HUES6 (cell line): ENCODE measurements around the gene CEMIP2.
A peak's percentile ranks its signal among the peaks of the same experiment; 100 is the strongest.

Experiments
- H3K27ac ChIP-seq: 2 replicates; pipeline ENCODE4 v1.7.0; 2013; ENCODE audit warnings: low read depth, mild to moderate bottlenecking, low read length, inconsistent platforms
- H3K27me3 ChIP-seq: 2 replicates; pipeline ENCODE4 v1.6.1; 2013; ENCODE audit warnings: low read length; ENCODE audit not compliant: control insufficient read depth, insufficient read depth
- H3K36me3 ChIP-seq: 2 replicates; pipeline ENCODE4 v1.6.1; 2013; ENCODE audit warnings: low read length; ENCODE audit not compliant: control insufficient read depth, insufficient read depth
- H3K4me1 ChIP-seq: 2 replicates; pipeline ENCODE4 v1.6.1; 2013; ENCODE audit warnings: low read length; ENCODE audit not compliant: control insufficient read depth, insufficient read depth
- H3K4me3 ChIP-seq: 2 replicates; pipeline ENCODE4 v1.5.1; 2013; ENCODE audit warnings: low read depth, low read length
- H3K9ac ChIP-seq: one replicate; pipeline ENCODE4 v1.6.1; 2013; ENCODE audit warnings: mild to moderate bottlenecking, low read length
- H3K9me3 ChIP-seq: 2 replicates; pipeline ENCODE4 v1.6.1; 2013; ENCODE audit warnings: low read depth, low read length; ENCODE audit not compliant: control insufficient read depth, insufficient read depth

The CEMIP2 gene

DNA sequence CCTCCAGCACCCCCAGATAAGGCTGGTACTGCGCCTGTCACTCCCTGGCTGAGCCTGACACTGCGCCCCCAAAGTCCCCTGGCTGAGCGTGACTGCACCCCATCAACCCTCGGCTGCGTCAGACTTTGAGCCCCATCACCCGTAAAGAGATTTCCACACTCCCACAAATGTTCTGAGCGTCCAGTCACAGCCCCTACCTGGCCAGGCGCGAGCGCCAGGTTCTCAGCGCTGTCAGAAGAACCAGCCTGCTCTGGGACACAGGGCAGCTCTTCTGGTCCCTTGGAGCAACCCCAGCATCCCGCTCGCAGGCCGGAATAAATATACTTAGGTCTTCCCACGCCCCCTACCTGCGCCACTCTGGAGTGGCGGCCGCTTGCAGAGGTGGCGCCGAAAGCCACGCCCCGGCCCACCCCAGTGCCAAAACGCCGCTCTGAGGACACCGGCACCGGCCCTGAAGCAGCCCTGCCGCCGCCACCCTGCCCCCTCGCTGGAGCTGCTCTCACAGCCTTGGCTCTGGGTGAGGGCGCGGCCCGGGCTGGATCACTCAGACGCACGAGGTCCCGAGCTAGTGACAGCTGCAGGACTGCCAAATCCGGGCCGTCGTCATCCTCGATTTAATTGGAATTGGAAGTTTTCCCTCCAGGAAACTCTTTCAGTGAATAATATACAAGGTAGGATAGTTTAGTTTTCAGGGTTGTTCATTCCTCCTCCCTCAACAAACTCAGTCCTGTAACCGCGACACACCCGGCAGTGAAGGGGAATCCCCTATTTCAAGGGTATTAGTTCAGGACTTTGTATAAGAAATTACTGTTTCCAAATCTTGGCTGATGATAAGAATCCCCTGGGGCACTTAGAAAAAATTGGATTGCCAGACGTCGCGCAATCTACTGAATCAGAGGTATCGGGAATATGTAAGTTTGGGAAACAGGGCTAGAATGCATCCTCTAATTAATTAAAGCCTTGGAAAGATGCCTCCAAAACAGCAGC is 1.2 kb upstream of the CEMIP2 start:
- Histone ChIP-seq H3K9ac (no peak overlapping the region), H3K4me3 (peak overlapping the region; percentile 77), H3K27ac (no peak overlapping the region)

DNA sequence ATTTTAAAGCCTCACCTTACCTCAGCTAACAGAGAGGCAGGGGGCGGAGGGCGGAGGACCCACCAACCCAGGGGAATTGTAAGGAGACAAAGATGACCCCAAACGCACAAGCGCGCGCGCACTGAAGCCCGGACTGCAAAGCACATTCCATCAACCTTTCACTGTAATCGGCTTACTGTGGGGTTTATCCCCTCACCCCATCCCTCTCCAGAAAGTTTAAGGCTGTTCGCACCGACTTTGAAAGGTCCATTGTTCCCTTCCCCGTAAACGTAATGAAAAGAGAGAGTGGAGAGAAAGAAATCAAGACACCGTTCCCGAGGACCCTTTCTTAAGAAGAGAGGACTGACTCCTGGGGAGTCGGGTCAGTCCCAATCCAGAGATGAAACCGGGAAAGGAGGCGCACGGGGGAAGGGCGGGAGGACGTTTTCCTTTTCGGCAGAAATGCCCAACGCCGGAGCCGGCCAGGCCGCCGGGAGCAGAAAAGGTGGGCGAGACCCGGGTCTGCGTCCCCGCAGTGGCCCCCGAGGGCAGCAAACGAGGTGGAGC is 464 bp downstream of the CEMIP2 start:
- no peaks in the 10 kb centered on the region for H3K9me3 ChIP-seq
- peaks cover 42% of the 10 kb centered on the region for H3K4me1 ChIP-seq
- peak overlapping the region; percentile 82 for H3K4me3 ChIP-seq
- no peaks in the 10 kb centered on the region for H3K27me3 ChIP-seq
- no peak overlapping the region; the same call in 1 of the 2 replicates for H3K27ac ChIP-seq
- H3K9ac ChIP-seq = peak overlapping the region; percentile 93
- no peaks in the 10 kb centered on the region for H3K36me3 ChIP-seq

More for the DNA sequence above, 1.2 kb upstream of the CEMIP2 start:
- no peaks in the 10 kb centered on the region for H3K27me3 ChIP-seq
- H3K9me3 ChIP-seq = no peaks in the 10 kb centered on the region
- H3K4me1 ChIP-seq = peaks cover 26% of the 10 kb centered on the region
- H3K36me3 ChIP-seq = no peaks in the 10 kb centered on the region

DNA sequence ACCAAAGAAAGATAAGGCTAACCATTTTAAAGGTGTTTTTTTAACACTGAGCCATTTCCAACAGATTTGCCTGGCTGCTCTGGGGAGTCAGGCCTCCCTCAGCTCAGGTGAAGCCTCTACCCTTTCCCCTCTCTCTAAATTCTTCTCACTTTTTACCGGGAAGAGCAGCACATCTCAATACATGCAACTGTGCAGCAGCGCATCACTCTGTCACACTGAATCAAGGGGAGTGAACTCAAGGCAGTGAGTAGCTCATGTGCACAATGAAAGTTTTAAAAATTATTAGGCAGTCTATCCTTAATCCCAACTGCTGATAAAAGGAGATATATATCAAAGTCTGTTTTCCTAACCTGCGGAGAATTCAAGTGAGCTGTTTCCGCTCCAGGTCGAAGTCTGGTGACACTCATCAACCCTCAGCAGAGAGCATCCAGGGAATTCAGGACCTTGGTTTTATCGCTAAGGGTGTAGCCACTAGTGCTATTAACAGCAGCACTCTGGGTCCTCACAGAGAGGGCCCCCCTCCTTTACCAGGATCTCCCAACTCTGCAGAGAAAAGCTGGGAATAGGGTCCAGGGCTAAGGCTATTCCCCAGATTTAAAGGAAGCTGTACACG is 1.0 kb downstream of the CEMIP2 start:
- H3K27me3 ChIP-seq = no peaks in the 10 kb centered on the region
- no peaks in the 10 kb centered on the region for H3K9me3 ChIP-seq
- H3K9ac ChIP-seq = peak overlapping the region; percentile 93
- H3K36me3 ChIP-seq = no peaks in the 10 kb centered on the region
- H3K4me3 ChIP-seq = peak overlapping the region; percentile 82
- no peak overlapping the region; the same call in 1 of the 2 replicates for H3K27ac ChIP-seq
- H3K4me1 ChIP-seq = peaks cover 47% of the 10 kb centered on the region

DNA sequence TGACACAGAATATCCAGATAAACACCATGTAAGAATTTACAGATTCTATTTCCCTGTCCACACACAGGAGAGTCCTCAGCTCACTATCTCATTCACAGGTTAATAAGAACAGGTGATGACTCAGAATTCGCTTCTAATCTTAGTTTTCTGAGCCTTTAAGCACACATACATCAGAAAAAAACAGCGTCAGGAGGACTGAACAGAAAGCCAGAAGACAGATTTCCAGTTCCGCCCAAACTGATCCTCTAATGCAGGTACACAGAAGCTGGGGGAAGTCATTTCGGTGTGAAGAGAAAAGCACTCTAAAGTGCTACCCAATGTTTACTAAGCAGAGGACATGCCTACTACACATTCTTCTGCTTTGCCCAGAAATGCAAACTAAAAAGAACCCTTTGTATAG is 1.6 kb downstream of the CEMIP2 start:
- H3K9ac ChIP-seq = peak overlapping the region; percentile 93
- H3K27me3 ChIP-seq = no peaks in the 10 kb centered on the region
- peaks cover 53% of the 10 kb centered on the region for H3K4me1 ChIP-seq

DNA sequence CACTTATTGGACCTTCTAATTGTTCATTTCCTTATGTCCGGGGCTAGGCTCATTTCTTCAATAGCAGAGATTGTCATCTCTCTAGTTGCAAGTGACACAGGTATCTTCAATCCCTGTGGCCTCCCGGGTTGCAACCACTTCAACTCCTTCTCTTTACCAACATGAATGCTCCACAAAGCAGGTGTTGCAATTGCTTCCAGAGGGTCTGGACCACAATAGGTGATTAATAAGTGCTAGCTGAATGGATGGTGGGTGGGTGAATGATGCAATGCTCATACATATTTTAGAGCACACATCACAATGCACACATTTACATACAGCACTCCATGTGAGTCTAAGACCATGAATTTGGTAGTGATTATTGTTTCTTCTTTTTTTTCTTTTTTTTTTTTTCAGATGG is 2.6 kb downstream of the CEMIP2 start:
- Histone ChIP-seq H3K36me3 (no peaks in the 10 kb centered on the region), H3K4me1 (peaks cover 63% of the 10 kb centered on the region), H3K27ac (no peak overlapping the region), H3K9ac (no peak overlapping the region), H3K27me3 (no peaks in the 10 kb centered on the region), H3K4me3 (peak overlapping the region; percentile 29), H3K9me3 (no peaks in the 10 kb centered on the region)

More for the DNA sequence above, 1.6 kb downstream of the CEMIP2 start:
- peak overlapping the region; percentile 82 for H3K4me3 ChIP-seq
- H3K27ac ChIP-seq = no peak overlapping the region
- H3K9me3 ChIP-seq = no peaks in the 10 kb centered on the region
- no peaks in the 10 kb centered on the region for H3K36me3 ChIP-seq

GRCh38 chr9:71764891-71765290 is 3.4 kb downstream of the CEMIP2 start:
- H3K9ac ChIP-seq = no peak overlapping the region
- H3K4me3 ChIP-seq = peak overlapping the region; percentile 8
- H3K27me3 ChIP-seq = no peaks in the 10 kb centered on the region
- no peaks in the 10 kb centered on the region for H3K36me3 ChIP-seq
- no peak overlapping the region for H3K27ac ChIP-seq
- no peaks in the 10 kb centered on the region for H3K9me3 ChIP-seq
- H3K4me1 ChIP-seq = peaks cover 71% of the 10 kb centered on the region

DNA sequence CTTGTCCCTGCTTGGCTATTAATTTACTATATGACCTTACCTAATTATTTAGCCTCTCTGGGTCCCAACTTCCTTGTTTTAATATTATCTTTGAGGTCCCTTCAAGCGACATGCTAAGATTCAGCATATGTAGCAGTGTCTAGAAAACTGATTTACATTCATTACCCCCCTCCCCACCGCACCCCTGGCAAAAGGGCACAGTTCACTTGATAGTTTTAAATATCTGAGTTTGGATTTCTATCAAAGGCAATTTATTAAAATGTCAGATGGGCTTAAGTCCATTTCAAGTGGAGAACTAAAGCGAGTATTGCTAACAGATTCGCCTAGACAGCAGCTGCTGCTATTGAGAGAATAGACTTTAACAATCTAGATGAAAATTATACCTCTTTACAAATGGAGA is 3.9 kb downstream of the CEMIP2 start:
- Histone ChIP-seq H3K27me3 (no peaks in the 10 kb centered on the region), H3K9me3 (no peaks in the 10 kb centered on the region), H3K4me3 (peak overlapping the region; percentile 8), H3K4me1 (peaks cover 72% of the 10 kb centered on the region), H3K36me3 (no peaks in the 10 kb centered on the region), H3K9ac (no peak overlapping the region), H3K27ac (no peak overlapping the region)

DNA sequence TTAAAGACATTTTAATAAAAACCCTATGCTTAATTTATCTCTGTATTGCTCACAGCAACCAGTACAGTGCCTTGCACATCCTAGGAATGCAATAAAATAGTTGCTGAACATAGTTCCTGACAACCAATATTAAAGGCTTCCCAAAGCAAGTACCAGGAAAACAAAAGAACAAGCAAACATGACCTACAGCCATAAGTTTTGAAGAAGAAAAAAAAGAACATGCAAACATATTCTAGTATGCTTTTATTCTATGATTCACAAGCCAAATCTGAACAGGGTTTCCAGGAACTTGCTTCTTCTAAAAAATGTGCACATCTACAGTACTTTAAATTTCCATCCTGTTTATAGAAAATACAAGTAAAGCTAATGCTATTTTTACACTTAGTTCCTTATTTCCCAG is 4.5 kb downstream of the CEMIP2 start:
- Histone ChIP-seq H3K36me3 (no peaks in the 10 kb centered on the region), H3K4me1 (peaks cover 78% of the 10 kb centered on the region), H3K9me3 (no peaks in the 10 kb centered on the region), H3K9ac (no peak overlapping the region), H3K27me3 (no peaks in the 10 kb centered on the region), H3K27ac (no peak overlapping the region), H3K4me3 (no peak overlapping the region)

DNA sequence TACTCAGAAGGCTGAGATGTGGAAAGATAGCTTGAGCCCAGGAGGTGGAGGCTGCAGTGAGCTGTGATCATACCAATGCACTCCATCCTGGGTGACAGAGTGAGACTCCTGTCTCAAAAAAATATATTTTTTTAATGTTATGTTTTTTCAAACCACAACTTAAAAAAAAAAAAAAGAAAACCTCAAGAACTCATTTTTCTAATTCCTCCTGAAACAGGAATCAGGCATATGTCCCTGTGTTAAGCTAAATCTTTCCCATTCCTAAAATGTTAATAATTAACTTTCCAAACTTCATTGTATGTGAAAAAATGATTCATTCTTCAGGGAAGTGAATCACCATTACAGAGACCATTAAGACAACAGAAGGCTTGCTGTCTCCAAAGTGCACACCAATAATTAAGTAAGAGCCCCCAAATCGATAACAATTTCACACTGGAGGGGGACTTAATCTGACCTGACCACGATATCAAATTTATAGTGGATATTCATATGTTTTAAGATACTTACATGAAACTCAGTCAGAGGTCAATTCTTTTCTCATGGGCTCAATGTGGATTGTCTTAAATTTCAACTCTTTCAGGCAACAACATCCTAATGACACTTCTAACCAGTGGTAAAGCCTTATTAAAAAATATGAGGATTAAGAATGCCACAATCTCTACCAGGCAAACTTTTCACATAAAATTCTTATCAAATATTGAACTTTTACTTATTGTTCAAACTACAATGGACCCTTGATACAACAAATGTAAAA is 5.2 kb downstream of the CEMIP2 start:
- H3K4me1 ChIP-seq = peaks cover 83% of the 10 kb centered on the region
- H3K9ac ChIP-seq = no peak overlapping the region
- no peaks in the 10 kb centered on the region for H3K27me3 ChIP-seq
- no peaks in the 10 kb centered on the region for H3K36me3 ChIP-seq
- no peak overlapping the region for H3K4me3 ChIP-seq
- H3K27ac ChIP-seq = no peak overlapping the region
- H3K9me3 ChIP-seq = no peaks in the 10 kb centered on the region

DNA sequence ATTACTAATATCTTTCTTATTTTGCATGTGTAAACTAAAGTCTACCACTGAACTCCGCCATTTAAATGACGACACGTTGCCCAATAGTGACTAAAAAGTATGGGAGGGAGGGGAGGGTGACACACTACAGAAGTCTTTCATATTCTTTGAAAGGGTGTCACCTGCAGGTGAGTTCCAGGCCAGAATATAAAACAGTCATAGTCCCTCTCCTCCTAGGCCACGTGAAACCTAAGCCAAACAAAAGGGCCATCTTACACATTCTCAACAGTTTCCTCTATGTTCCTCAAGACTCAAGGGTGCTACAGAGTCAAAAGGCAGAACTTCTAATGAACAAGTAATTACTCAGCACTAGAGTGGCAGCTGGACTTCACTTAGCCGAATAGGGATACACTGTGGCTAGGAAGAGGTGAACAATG is 6.4 kb downstream of the CEMIP2 start:
- H3K27ac ChIP-seq = no peak overlapping the region
- H3K27me3 ChIP-seq = no peaks in the 10 kb centered on the region
- H3K4me1 ChIP-seq = peaks cover 90% of the 10 kb centered on the region
- H3K9me3 ChIP-seq = no peaks in the 10 kb centered on the region
- H3K4me3 ChIP-seq = no peak overlapping the region
- H3K36me3 ChIP-seq = no peaks in the 10 kb centered on the region
- no peak overlapping the region for H3K9ac ChIP-seq
